Measurements from ENCODE around the gene GUCY1A2.
"Not testable (repeated sequence)": the region's sequence is repeated elsewhere in the genome, so short reads cannot be mapped to it uniquely, and the experiment has no call there.

The GUCY1A2 gene

DNA sequence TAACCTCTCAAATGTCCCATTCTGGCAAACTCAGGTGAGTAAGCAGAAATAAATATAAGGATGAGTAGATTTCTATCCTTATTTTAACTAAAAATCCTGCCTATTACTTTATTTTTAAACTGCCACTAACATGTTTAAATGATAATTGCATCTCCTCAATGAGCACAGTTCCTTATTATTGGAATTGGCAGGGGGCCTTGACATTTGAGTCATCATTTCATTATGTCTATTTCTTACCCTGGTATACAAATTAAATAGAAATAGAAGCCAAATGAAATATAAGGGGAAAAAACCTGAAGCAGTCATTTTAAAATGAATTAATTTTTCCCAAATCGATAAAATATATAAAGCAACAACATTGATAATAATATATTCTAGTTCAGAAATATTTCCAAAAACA, 81.2 kb downstream of the GUCY1A2 start:
- DNase-seq, result no peak

DNA sequence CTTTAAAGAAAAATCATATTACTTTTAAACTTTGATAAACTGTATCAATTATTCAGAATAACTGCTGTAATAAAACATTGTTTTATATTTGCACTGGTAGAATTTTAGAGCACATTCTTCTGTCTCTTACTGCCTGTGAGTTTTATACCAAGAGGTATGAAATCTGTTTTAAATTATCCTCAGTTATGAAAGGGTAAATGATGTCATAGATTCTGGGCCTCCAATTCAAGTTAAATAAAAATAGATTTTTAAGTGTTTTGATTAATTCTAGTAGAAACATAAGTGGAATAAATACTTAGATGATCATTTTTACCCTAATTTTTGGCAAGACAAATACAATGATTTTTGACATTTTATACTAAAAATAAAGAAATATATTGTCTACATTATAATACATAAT, 93.0 kb downstream of the GUCY1A2 start:
- DNase-seq, result no peak

DNA sequence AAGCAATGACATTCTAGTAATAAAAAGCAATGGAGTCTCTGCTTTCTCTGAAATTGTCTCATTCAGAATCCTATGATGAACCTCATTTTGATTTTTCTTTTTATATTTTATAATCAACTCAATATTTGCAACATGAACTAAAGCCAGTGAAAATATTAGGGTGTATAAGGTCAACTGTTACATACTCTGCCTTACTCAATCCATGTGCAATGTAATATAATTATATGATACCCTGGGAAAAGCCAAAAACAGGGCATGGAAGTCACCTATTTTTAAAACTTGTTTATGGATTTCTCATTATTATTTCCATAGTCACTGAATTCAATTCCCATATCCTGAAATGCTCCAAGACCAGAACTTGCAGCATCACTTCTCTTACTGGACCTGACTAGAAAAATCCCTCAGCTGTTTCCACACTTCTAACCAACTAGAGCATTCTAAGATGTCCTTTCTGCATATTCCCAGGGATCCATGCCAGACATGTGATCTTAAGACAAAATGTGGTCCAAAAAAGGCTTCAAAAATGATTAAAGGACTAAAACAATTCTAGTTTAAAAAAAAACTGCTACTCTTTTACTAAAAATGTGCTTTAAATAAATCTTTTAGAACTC, 97.3 kb downstream of the GUCY1A2 start:
- DNase-seq, result no peak

DNA sequence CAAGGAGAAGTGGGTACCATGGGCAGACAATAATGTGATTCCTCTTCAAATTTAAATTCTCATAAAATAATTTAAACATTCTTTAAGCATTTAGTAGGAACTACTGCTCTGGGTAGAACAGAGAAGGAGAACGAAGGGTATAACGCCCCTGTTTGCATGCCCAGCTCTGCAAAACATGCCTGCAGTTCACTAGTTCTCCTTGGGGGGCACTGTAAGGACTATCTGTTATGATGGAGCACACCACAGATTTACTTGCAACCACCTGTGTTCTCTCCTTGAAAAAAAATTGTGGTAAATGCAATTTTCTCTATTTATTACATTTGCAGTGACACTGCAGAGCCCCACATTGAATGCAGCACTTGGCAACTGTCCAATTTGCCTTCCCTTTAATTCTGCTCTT, 100.3 kb downstream of the GUCY1A2 start:
- peak in 1 of 2 experiments; percentile 1 for DNase-seq

DNA sequence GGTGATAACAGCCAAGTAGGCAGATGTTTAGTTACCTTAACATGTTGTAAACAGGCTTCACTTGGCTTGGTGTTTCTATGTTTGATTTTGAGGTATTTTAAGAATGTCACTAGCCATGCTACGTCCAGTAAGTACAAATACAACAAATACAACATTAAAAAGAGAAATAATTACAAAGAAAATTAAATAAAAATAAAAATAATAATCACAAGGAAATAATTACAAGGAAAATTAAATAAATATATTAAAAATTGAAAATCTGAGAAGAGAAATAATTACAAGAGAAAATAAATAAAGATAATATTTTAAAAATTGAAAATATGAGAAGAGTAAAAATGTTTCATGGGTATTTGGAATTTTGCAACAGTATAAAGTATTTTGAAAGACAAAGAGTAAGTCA, 103.9 kb downstream of the GUCY1A2 start:
- no peak for DNase-seq

DNA sequence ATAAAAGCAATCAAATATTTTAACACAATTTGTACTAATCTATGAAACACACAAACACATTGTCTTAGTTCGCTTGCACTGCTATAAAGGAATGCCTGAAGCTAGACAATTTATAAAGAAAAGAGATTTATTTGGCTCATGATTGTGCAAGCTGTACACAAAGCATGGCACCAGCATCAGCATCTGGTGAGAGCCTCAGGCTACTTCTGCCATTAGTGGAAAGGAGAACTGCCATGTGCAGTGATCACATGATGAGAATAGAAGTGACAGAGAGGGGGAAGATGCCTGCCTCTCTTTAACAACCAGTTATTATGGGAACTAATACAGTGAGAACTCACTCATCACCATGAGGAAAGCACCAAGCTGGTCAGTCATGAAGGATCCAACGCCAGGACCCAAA, 105.1 kb downstream of the GUCY1A2 start:
- DNase-seq, result no peak

DNA sequence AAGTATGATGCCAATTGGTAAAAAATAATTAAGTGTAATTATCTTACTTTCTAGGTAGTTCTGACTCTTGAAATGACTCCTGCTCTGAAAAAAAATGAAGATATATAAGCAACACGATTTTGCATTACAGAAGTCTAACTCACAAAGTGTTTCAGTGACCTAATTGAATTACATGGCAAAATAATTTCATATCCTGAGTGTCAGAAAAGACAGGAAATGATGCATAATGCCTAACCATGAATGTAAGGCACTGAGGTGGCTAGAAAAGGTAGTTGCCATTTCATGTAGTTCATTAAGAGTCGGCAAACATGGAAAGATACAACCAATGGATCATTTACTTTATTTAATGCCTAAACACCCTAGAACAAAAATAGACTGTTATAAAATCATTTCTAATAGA, 113.5 kb downstream of the GUCY1A2 start:
- no peak for DNase-seq

DNA sequence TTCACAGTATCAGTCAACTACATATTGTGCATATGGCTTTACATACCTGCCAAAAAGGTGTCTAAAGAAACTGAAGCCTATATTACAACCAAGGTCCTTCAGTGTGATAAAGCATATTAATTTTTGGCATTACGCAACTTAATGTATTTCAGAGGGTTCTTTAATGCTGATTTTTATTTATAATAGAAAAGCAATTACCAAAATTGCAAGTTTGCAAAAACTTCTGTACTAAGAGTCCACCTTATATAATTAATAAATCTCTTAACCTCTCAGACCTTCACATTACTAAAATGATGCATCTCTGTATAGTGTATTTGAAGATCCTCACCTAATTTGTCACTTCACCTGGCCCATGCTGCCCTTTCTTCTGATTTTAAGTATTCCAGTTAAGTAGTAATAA, 128.6 kb downstream of the GUCY1A2 start:
- no peak for DNase-seq

DNA sequence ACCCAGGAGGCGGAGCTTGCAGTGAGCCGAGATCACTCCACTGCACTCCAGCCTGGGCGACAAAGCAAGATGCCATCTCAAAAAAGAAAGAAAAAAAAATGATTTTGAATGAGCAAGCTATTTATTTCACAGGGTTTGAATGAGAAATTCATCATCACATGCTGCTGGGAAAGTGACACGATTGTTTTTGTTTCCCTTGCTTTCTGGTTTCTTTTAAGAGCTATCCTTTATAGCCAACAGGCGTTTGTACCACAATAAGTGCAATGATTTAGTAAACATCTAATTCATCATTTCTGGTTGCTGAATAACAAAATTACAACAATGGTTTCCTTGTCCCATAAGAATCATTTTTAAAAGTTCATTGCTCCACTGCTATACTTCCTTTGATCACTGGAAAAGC, 129.9 kb downstream of the GUCY1A2 start:
- no peak for DNase-seq

DNA sequence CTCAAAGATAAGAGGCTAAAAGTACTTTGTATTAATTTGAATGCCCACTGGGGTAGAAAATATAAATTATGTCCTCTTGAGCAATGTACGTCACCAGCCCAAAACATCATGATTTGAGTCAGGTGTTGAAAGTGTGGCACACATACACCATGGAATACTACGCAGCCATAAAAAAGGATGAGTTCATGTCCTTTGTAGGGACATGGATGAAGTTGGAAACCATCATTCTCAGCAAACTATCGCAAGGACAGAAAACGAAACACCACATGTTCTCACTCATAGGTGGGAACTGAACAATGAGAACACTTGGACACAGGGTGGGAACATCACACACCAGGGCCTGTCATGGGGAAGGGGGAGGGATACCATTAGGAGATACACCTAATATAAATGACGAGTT, 134.6 kb downstream of the GUCY1A2 start:
- not testable (repeated sequence) for DNase-seq

DNA sequence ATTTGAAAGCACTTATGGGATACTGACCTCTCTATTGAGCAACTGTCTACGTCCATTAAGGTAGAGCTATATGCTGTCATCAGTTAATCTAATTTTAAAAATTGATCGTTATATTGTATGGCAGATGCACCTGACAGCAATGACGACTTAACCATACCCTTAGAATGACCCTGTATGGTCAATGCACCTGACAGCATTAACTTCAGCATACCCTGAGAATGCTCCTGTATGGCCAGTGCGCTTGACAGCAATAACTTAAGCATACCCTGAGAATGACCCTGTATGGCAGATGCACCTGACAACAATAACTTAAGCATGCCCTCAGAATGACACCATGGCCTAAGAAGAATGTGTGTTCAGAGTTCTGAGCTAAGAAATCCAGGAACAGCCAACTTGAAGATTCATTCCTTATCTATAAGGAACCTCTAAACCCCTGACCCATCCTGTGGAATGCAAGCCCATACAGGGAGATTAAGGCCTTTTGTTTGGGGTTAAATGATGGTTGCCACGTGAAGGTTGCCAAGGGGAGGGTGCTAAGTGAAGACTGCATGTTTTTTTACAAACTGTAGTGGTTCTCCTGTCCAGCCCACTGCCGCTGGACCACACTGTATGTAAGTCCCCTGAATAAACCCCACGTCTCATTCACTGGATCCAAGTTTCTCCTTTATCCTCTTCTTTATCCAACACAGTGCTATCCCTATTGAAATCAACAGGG, 138.3 kb downstream of the GUCY1A2 start:
- DNase-seq, result no peak

DNA sequence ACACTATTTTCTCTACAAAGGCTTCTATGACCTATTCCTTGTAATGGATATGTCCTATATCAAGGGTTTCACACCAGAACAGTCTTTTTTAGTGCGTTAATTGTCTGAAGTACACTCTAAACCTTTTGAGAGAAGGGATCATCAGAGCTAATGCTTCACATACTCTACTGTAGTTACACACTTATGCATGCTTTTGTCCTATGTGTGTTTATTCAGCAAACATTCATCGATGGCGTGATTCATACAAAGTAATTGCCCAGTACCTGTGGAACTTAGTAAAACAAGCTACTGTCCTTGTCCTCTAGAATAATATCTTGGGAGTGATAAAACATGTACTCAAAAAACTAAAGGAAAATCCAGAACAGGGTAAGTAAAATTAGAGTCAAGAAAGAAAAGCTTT, 139.2 kb downstream of the GUCY1A2 start:
- DNase-seq, result no peak

DNA sequence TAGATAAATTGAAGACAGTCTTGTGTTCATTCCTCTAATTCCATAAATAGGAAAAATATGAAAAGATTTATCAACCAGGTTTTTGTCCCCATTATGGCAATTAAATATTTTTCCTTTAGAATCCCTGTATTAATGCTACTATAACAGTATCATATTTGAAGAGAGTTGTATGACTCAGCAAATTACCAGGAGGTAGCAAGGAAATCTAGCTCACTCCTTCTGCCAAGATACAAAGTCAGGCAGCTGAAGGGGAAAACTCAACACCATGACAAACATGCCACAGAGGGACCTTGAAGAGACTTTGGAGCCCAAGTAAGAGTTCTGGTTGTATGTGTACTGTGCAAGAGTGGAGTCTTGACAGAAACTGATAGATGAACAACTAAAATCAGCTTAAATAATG, 143.3 kb downstream of the GUCY1A2 start:
- no peak for DNase-seq

DNA sequence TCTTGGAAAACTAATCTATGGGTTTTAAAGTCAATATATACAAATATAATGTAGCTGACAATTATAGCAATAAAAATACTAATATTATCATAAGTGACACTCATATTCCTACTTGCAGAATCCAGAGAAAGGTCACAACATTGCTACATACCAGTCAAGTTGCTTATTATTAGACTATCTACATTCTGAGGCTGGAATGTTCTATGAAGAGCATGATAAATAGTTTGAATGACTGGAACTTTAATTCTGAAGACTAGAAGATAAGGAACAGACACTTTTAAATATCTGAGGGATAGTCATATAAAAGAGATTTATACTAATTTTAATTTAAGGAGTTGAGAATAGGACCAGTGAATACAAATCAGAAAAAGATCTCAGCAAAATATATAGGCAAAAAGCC, 146.0 kb downstream of the GUCY1A2 start:
- DNase-seq, result no peak

DNA sequence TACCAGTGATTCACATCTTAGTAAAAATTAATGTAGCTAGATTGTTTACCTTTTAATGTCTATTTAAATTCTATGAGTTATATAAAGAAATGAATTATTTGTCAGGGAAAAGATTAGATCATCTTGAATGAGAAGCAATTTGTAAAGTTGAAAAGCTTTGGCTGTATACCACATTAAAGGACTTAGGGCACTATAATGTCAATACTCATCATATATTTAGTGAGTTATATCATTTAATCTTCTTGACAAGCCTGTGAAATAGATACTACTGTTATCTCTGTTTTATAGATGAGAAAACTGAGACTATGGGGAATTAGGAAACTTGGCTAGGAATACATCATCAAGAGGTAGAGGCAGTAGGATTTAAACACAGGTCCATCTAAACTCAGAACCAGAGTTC, 160.1 kb downstream of the GUCY1A2 start:
- no peak for DNase-seq

DNA sequence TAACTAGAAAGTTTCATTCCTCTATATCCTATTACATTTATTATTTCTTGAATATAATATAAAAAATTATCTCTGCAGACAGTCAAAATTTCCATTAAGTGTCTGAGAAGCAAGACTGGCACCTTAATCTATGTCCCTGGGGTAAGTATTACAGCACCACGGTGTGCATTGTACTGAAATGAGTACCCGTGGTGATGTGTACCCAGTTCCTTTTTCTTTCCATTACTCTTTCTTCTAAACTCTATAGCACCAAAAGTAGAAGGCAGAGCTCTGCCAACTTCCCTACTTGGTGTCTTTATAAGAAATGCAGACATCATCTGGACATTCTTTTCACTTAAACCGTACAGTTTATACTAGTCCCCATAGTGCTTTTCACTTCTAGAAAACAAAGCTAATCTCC, 161.7 kb downstream of the GUCY1A2 start:
- no peak for DNase-seq

DNA sequence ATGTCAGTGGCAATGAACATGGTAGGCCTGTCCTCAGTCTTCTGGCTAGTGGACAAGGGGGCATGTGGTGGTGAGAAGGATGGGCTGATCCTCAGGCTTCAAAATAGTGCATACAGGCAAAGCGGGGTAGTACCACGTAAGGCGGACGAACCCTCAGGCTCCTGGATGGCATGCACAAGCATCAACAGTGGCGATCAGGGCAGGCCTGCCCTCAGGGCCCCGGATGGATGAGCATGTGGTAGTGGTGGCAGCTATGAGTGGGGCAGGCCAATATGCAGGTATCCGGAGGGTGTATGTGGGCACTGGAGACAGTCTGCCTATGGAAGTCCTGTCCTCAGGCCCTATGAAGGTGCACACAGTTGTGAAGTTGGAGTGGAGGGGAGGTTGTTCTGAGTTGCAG, 163.8 kb downstream of the GUCY1A2 start:
- DNase-seq, result no peak

DNA sequence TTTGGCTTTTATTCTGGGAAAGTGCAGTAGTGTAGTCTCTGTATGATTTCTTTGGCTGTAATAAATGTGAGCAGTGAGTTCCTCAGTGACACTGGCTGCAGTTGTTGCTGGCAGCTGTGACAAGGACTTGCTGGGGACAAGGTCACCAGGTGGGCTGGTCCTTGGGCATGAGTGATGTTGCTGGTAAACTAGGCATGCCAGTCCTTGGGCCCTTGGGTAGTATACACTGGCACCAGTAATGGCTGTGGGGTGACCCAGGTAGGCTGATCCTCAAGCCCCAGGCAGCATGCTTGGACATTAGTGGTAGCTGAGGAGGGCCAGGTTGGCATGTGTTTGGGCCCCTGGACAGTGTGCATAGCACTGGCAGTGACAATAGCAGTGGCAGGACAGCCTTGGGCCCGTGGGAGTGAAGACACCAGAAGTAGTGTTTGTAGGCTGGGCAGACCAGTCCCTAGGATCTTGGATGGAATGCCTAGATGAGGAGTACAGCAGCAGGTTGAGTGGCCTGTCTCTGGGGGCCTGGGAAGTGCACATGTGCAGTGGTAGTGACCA, 164.3 kb downstream of the GUCY1A2 start:
- no peak for DNase-seq

DNA sequence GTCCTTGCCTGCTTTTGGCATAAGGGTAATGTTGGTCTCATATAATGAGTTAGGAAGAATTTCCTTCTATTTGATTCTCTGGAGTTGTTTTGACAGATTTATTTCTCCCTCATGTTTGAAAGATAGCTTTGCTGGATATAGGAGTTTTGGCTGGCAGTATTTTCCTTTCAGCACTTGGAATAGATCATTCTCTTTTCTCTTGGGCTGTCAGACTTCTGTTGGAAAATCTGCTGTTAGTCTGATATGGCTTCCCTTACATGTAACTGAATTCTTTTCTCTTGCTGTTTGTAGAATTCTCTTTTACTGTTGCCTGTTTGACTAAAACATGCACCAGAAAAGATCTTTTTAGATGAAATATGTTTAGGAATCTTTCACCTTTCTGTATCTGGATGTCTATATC, 165.5 kb downstream of the GUCY1A2 start:
- DNase-seq, result no peak

DNA sequence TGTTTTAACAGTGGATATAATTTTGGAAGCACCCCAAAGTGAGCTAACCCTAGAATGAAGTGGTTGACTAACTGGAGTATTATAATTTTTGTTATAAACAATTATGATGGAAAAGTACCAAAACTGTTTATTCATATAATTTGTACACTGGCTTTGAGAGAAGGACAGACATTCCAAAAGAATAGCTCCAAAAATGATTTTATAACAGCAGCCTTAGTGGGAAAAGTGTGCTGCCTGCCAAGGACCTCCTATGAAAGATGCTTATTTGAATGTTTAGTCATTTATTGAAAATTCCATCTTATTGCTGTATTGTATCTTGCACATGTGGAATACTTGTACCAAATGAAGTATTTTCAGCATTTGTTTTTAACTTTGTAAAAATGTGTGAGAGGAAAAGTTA, 169.8 kb downstream of the GUCY1A2 start:
- DNase-seq, result no peak

DNA sequence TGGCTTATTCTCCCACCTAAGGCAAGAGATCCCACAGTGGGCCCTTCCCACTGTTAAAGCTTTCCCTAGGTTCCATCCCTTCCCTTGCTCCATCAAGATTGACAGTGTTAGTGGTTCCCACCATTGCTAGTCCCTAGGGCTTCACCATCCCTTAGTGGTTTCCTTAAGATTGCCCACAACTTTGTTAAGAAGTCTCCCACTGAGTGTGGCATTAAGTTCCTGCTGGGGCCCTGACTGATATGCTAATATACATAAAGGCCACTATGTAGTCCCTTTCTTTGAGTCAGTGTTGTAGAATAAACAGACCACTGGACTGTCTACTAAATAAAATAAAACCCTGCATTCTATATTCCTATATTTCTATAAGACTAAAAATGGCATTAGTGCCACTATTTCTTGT, 176.1 kb downstream of the GUCY1A2 start:
- DNase-seq, result no peak

DNA sequence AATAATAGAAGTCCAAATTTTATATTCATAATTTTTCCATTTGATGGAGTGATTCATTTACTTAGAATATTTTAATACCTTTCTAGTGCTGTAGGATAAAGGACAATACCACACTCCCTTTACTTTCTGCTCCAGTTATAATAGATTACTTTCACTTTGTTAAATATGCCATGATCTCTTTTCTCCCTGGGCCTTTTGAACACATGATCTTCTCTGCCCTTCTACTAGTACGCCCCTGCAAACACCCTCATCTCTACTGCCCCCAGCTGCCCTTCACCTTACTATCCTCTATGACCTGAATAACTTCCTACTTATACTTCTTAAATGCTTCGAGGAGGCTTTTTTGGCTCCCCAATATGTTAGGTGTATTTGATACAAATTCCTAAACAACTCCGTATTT, 177.3 kb downstream of the GUCY1A2 start:
- no peak for DNase-seq

DNA sequence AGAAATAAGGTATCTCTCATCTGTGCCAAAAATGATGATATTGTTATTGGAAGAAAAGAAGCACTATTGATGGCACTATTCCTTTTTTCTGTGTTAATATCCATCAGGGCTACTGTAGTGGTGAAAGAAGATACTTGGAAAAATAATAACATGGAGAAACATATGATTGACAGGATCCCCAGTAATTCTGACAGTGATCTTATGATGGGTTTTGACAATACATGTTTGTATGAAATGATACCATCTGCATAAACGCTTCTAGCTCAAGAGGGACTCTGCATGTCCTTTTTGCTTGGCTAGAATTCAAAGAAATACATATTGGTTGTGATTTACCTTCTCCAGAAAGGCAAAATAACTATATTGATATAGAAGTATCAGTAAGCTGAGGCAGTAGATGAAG, 178.1 kb downstream of the GUCY1A2 start:
- no peak for DNase-seq

DNA sequence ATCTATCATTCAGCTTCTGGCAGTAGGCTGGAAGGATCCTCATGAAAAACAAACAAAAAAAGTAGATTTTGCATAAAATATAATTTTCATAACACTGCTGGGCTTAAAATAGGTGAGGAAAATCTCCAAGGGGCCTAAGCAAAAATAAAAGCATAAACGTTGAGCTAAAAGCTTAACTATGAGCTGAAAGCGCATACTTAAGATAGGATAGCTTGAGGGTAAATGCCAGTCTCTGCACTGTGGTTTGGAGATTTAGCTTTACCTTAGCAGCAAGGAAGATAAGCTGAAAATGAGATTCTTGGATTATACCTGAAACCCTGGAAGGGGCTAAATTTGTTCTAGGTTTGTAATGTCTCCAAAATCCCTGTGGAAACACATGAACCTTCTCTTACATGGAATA, 183.7 kb downstream of the GUCY1A2 start:
- DNase-seq, result no peak

DNA sequence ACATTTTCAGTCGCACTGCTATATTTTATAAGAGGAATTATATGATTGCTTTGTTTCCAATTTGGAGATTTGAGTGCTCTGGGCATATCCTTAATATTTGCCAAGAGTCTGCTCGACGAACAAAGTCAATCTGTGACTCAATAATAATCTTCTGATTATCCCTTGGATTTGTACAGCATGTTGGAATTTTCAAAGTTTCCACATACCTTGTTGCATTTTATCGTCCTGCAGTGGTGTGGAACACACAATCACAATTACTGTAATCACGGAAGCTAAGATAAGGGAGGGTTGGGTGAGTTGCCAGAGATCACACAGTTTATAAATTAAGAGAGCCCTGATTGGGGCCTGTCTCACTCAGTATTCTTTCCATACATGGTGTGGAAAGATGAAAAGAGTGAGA, 189.3 kb downstream of the GUCY1A2 start:
- no peak for DNase-seq

Data from NCI-H2081 (cell line).